Cardiac muscle cell (in vitro differentiated cells and primary cell): ENCODE results near the gene CD70. TPM values are rescaled to one million over a fixed set of nuclear protein-coding genes. Genes with fewer than 3 reads are reported as not detected.
"Not testable (repeated sequence)": the region's sequence is repeated elsewhere in the genome, so short reads cannot be mapped to it uniquely, and the experiment has no call there.

Source experiments
- DNase-seq, 2 donors: peaks; one replicate each; pipeline versions ENCODE4 v3.0.0 to v3.0.0-alpha.2; 2010 to 2017; ENCODE audit warnings: low read depth in 1 of 2, low spot score in 1 of 2
- H3K27ac ChIP-seq: fragments of 200-600 bp; sonication (generic); 2 replicates; pipeline ENCODE4 v1.5.1; 2016
- H3K27me3 ChIP-seq: fragments of 200-600 bp; sonication (generic); 2 replicates; pipeline ENCODE4 v1.6.0; 2016; ENCODE audit warnings: control low read depth
- H3K36me3 ChIP-seq: fragments of 200-600 bp; sonication (generic); 2 replicates; pipeline ENCODE4 v1.5.1; 2016; ENCODE audit warnings: control low read depth
- H3K4me1 ChIP-seq: fragments of 200-600 bp; sonication (generic); 2 replicates; pipeline ENCODE4 v1.8.1; 2017; ENCODE audit warnings: low read depth, mild to moderate bottlenecking, mixed run types
- H3K4me3 ChIP-seq: fragments of 200-600 bp; sonication (generic); 2 replicates; pipeline ENCODE4 v1.5.1; 2016; ENCODE audit warnings: mild to moderate bottlenecking
- H3K9me3 ChIP-seq: fragments of 200-600 bp; sonication (generic); 2 replicates; pipeline ENCODE4 v1.5.1; 2017; ENCODE audit warnings: low read depth, mild to moderate bottlenecking, control low read depth
- polyA plus RNA-seq: library from polyadenylated mRNA; unstranded; fragments of >200 nt; fragmentation: Nextera tagmentation; extraction: Ambion mirVana; gene quantifications from 2 replicates; pipeline ENCODE4 v1.2.1, GENCODE V29; 2016
- total RNA-seq: library from RNA; depleted of rRNA; stranded (reverse); fragments of >200 nt; gene quantifications from 2 replicates; pipeline ENCODE4 v1.2.3, GENCODE V29; 2016
- TF ChIP-seq, protein P1 (sequence below): IDR thresholded peaks from 2 replicates; pipeline ENCODE4 v1.5.1; 2012; ENCODE audit warnings: low read depth, mild to moderate bottlenecking, low read length

CD70 gene
- total and polyA plus RNA-seq, 2 experiments from 2014 or later: not detected

DNA sequence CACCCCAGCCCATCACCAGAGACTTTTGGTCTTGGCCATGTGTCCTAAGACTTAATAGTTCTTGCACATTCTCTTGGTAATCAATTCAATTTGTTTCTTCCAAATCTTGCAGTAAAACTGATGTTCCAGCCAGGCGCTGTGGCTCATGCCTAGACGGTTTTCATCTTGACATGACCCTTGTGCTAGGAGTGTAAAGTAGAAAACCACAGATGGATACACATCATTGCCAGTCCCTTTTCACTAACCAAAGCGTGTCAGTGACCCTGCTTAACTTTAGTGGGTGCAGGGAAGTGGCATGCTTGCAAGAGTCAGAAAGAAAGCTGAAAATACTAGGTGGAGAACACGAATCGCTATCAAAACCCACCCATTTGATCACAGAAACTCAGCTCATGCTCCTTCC is 18.0 kb upstream of the CD70 start:
- no peaks in the 10 kb centered on the region for H3K36me3 ChIP-seq
- H3K27ac ChIP-seq: no peak overlapping the region
- H3K4me1 ChIP-seq: no peaks in the 10 kb centered on the region
- DNase-seq: no peak
- H3K27me3 ChIP-seq: no peaks in the 10 kb centered on the region
- no peak overlapping the region for H3K4me3 ChIP-seq
- no peaks in the 10 kb centered on the region for H3K9me3 ChIP-seq
- TF ChIP-seq, protein P1, sequence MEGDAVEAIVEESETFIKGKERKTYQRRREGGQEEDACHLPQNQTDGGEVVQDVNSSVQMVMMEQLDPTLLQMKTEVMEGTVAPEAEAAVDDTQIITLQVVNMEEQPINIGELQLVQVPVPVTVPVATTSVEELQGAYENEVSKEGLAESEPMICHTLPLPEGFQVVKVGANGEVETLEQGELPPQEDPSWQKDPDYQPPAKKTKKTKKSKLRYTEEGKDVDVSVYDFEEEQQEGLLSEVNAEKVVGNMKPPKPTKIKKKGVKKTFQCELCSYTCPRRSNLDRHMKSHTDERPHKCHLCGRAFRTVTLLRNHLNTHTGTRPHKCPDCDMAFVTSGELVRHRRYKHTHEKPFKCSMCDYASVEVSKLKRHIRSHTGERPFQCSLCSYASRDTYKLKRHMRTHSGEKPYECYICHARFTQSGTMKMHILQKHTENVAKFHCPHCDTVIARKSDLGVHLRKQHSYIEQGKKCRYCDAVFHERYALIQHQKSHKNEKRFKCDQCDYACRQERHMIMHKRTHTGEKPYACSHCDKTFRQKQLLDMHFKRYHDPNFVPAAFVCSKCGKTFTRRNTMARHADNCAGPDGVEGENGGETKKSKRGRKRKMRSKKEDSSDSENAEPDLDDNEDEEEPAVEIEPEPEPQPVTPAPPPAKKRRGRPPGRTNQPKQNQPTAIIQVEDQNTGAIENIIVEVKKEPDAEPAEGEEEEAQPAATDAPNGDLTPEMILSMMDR: no peak

DNA sequence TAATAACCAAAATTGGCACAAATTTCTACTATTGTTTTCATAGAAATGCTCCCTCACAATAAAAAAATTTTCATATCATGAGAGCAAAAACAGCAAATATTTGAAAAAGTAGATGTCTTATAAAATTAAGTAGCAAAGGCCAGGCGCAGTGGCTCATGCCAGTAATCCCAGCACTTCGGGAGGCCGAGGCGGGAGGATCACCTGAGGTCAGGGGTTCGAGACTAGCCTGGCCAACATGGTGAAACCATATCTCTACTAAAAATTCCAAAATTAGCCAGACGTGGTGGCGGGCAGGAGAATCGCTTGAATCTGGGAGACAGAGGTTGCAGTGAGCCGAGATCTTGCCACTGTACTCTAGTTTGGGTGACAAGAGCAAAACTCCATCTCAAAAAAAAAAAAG is 17.2 kb upstream of the CD70 start:
- H3K36me3 ChIP-seq, H3K4me1 ChIP-seq, H3K27me3 ChIP-seq, H3K9me3 ChIP-seq, DNase-seq, H3K27ac ChIP-seq, H3K4me3 ChIP-seq: not testable (repeated sequence)

DNA sequence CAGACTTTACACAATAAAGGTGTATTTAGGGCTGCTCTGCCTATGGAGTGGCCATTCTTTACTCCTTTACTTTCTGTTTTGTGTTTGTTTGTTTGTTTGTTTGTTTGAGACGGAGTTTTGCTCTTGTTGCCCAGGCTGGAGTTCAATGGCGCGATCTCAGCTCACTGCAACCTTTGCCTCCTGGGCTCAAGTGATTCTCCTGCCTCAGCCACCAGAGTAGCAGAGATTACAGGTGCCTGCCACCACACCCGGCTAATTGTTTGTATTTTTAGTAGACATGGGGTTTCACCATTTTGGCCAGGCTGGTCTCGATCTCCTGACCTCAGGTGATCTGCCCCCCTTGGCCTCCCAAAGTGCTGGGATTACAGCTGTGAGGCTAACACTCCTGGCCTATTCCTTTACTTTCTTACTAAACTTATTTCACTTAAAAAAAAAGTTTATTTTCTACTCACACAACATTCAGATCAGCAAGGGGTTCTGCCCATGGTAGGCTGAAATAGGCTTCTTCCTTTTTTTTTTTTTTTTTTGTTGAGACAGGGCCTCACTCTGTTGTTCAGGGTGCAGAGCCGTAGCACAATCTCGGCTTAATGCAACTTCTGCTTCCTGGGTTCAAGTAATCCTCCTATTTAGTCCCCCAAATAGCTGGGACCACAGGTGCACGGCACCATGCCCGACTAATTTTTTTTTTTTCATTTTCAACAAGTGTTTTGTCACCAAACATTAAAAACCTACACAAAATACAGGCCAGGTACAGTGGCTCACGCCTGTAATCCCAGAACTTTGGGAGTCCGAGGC is 15.5 kb upstream of the CD70 start:
- not testable (repeated sequence) for H3K27me3 ChIP-seq

DNA sequence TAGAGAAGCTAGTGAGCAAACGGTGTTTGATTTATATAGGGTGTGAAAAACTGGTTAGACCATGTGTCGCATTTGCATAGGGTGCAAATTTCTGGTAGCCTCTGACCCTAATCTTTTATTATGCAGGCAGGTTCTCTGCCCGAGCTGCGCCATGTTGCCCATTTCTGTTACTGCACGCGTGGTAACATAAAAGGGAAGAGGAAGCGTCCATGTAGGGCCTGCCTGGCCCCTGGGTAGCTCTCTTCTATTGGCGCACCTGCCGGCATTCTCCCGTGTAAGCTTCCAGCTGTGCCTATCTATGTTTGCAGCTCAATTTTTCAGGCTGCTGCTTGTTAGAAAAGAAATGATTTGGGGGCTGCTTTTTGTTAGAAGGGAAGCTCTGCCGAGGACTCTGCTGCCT is 14.0 kb upstream of the CD70 start:
- no peaks in the 10 kb centered on the region for H3K27me3 ChIP-seq
- H3K4me1 ChIP-seq: no peaks in the 10 kb centered on the region
- no peaks in the 10 kb centered on the region for H3K36me3 ChIP-seq
- no peak overlapping the region for H3K27ac ChIP-seq
- no peak for DNase-seq
- no peaks in the 10 kb centered on the region for H3K9me3 ChIP-seq
- H3K4me3 ChIP-seq: no peak overlapping the region
- TF ChIP-seq, protein P1: no peak

More for the DNA sequence above, 15.5 kb upstream of the CD70 start:
- not testable (repeated sequence) for H3K9me3 ChIP-seq, H3K36me3 ChIP-seq, DNase-seq, H3K4me3 ChIP-seq, H3K27ac ChIP-seq, H3K4me1 ChIP-seq

DNA sequence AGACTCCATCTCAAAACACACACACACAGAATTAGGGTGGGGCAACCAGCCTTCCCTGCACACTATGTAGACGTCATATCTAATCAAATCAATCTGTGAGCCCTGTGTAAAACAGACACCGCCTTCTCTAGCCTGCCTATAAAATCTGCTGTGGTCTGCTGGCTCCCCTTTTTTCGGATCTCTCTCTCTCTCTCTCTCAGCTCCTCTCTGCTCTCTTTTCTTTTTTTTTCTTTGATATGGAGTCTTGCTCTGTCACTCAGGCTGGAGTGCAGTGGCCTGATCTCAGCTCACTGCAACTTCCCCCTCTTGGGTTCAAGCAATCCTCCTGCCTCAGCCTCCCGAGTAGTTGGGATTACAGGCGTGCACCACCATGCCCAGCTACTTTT is 11.8 kb upstream of the CD70 start:
- TF ChIP-seq, protein P1: no peak
- DNase-seq: no peak
- Histone ChIP-seq H3K27me3 (no peaks in the 10 kb centered on the region), H3K4me3 (no peak overlapping the region), H3K36me3 (no peaks in the 10 kb centered on the region), H3K4me1 (no peaks in the 10 kb centered on the region), H3K27ac (no peak overlapping the region), H3K9me3 (no peaks in the 10 kb centered on the region)

DNA sequence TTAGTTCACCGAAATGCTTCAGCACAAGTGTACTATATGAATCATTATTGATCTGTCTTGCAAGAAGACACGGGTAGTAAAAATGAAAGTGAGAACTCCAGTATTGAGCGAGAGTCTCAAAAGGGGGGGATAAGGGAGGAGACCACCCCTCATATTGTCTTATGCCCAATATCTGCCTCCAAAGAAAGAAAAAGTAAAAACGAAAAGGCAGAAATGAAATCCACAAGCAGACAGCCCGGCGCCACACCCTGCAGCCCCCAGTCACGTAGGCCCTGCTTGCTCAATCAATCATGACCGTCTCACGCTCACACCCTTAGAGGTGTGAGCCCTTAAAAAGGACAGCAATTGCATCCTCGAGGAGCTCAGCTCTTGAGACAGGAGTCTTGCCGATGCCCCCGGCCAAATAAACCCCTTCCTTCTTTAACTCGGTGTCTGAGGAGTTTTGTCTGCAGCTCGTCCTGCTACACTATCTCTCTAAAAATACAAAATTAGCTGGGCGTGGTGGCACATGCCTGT is 10.6 kb upstream of the CD70 start:
- H3K36me3 ChIP-seq, H3K9me3 ChIP-seq, H3K27ac ChIP-seq, H3K27me3 ChIP-seq, DNase-seq, H3K4me3 ChIP-seq, H3K4me1 ChIP-seq: not testable (repeated sequence)

DNA sequence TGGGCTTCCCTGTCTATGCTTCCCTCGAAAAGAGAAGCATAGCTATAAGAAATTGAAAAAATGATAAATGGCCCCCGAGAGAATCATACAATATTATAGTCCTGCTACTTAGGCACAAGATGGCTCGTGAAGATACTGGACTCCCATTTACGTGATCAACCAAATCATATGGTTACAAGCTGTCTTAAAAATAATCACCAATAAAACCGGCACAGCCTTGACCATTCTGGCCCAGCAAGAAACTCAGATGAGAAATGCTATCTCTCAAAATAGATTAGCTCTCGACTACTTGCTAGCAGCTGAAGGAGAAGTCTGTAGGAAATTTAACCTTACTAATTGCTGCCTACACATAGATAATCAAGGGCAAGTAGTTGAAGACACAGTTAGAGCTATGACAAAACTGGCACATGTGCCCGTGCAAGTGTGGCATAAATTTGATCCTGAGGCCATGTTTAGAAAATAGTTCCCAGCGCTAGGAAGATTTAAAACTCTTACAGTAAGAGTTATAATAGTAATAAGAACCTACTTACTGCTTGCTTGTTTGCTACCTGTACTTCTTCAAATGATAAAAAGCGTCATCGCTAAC is 10.1 kb upstream of the CD70 start:
- H3K4me1 ChIP-seq, H3K4me3 ChIP-seq, H3K27me3 ChIP-seq, H3K9me3 ChIP-seq, H3K27ac ChIP-seq, DNase-seq, H3K36me3 ChIP-seq: not testable (repeated sequence)
